Fibroblast of mammary gland (primary cell): ENCODE results near the gene PRSS21.
A peak's percentile ranks its signal among the peaks of the same experiment; 100 is the strongest.

Experiments
- DNase-seq: peaks from one replicate; pipeline ENCODE4 v3.0.0-alpha.2; 2010; ENCODE audit warnings: low read depth
- H3K4me3 ChIP-seq: 2 replicates; pipeline ENCODE4 v1.5.1; 2011; ENCODE audit warnings: low read depth, mild to moderate bottlenecking, low read length, moderate library complexity; ENCODE audit not compliant: control insufficient read depth
- CTCF ChIP-seq: conservative IDR thresholded peaks from 2 replicates; pipeline ENCODE4 v1.5.1; 2011; ENCODE audit warnings: low read depth, low read length, inconsistent platforms; ENCODE audit not compliant: control insufficient read depth, insufficient read depth

The PRSS21 gene

GRCh38 chr16:2776500-2777139 lies 40.4 kb upstream of the PRSS21 start:
- peak overlapping the region; percentile 70 for H3K4me3 ChIP-seq
- DNase-seq: no peak
- no peak for TF ChIP-seq CTCF

GRCh38 chr16:2777231-2777902 lies 39.7 kb upstream of the PRSS21 start, which contains the start of gene ELOB:
Gene ELOB, minus strand, starts transcription at chr16:2777280. Its CDS starts 41 bp downstream, at chr16:2777239.
- peak; percentile 65 for DNase-seq
- peak within 1 kb of the TSS; percentile 95 for H3K4me3 ChIP-seq
- TF ChIP-seq CTCF: no peak

- TF ChIP-seq CTCF: no peak
- H3K4me3 ChIP-seq: peak overlapping the region; percentile 95
- no peak for DNase-seq
These were observed 39.0 kb upstream of the PRSS21 start for GRCh38 chr16:2777903-2778629.

GRCh38 chr16:2778630-2778958 lies 38.4 kb upstream of the PRSS21 start:
- H3K4me3 ChIP-seq: no peak overlapping the region
- TF ChIP-seq CTCF: no peak

GRCh38 chr16:2779151-2779920 lies 37.7 kb upstream of the PRSS21 start:
- DNase-seq: no peak
- H3K4me3 ChIP-seq: no peak overlapping the region
- no peak for TF ChIP-seq CTCF

More at GRCh38 chr16:2778630-2778958, 38.4 kb upstream of the PRSS21 start:
- DNase-seq: no peak
